DMS153 (cell line): Measurements from ENCODE around the gene SRD5A1.

Experiments used
- DNase-seq: peaks from one replicate; lab custom pipeline; 2025; lab: John Stamatoyannopoulos, UW

SRD5A1 gene

DNA sequence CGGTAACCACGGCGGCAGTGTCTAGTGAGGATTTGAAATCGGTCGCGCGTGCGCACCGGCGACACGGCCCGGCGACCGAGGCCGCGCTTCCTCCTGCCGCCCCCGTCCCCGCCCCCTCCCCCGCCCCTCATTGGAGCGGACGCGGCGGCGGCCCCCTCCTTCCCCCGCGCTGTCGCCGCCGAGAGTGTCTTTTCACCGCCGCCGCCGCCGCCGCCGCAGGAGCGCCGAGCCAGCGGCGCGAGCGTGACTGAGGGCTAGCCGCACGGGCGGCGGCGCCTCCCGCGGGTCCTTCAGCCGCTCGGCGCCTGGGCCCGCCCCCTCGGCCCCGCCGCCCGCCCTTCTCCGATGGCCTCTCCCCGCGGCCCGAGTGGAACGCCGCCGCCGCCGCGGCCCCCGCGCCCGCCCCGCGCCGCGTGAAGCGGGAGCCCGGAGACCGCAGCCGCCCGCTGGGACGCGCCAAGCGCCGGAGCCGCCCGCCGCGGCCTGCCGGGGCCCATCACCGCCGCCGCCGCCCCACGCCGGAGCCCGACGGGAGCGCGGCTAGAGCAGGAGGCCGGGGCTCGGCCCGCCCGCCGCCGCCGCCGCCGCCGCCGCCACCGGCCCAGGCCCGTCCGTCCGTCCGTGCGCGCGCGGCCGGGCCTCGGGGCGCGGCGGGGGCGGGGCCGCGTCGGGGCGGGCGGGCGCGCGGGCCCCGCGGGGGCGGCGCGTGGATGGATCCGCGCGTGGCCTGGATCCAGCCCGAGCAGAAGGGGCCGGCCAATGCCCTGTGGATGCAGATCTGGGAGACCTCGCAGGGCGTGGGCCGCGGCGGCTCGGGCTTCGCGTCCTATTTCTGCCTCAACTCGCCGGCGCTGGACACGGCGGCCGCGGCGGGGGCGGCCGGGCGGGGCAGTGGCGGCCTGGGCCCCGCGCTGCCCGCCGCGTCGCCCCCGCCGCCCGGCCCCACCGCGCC is 80.3 kb downstream of the SRD5A1 start, which contains the start of gene TENT4A:
TENT4A (plus strand) TSS at position 159 of the 952 bp plus-strand sequence; CDS start at position 711, 552 bp downstream.
- DNase-seq, result no peak

DNA sequence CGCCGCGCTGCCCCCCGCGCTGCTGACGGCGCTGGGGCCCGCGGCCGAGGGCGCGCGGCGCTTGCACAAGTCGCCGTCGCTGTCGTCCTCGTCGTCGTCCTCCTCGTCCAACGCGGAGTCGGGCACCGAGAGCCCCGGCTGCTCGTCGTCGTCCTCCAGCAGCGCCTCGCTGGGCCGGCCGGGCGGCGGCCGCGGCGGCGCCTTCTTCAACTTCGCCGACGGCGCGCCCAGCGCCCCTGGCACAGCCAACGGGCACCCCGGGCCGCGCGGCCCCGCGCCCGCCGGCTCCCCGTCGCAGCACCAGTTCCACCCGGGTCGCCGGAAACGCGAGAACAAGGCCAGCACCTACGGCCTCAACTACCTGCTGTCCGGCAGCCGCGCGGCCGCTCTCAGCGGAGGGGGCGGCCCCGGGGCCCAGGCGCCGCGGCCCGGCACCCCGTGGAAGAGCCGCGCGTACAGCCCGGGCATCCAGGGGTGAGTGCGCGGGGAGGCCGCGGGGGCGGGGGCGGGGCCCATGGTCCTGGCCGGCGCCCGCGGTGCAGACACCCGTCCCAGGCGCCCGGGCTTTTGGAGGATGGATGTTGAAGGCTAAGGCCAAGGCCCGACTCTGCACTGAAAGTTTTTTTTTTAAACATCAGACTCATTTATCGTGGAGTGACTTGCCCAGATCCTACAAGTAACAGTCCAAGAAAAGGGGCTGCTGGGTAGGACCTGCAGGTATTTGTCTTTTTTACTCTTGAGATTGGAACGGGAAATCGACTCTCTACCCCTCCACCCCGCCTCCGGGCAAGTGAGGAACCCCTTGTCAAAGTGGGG is 81.2 kb downstream of the SRD5A1 start:
- no peak for DNase-seq

DNA sequence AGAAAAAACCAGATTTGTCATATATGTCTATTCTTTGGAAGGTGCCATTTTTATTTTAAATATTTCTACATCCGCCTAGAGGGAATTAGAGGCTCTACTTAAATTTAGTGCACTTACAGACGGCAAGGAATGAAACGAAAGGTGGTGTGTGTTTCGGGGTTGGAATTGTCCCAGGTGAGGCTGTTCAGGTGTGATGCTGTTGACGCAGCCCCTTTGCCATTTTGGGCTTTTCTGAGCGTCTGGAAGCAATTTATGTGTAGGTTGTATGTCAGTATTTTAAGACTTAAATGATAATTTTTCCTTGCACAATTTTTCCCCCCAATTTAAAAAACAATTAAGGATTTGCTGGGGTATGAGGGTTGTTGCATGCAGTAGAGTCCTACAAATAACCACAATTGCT is 82.0 kb downstream of the SRD5A1 start:
- no peak for DNase-seq

DNA sequence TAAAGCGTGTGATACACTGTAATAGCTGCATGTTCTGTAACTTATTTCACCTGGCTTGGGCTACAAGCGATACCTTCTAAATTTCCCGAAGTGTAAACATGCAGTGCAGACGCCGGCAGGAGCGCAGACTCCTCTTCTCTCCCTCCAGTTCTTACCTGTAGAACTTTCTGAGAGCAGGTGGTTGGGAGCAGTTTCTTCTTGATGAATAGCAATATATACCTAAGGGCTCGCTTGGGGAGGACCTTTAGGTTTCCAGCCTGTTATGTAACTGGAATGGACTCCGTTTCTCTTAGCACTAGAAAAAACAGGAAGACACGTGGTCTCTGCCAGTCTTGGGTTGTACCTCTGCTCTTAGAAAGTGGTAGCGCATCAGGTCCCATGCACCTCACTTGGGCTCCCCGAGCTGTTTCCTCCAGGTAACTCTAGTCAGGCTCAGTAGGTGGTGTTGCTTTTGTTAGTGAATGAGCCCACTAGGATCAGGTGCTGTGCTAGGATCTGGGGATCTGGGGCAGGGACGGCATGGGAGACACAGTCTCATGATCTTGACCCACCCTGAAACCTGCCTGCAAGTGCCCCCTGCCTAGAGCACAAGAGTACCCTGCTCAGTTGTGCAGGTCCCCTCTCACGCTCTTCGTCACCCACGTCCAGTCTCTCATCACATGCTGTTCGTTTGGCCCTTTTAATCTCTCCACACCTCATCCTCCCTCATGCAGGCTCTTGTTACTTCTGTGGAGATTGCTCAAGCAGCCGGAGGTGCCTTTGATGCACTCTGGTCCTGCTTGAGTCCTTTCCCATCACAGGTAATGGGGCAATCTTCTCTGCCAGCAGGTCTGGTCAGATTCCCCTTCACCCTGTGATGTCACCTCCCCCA is 82.8 kb downstream of the SRD5A1 start:
- no peak for DNase-seq

DNA sequence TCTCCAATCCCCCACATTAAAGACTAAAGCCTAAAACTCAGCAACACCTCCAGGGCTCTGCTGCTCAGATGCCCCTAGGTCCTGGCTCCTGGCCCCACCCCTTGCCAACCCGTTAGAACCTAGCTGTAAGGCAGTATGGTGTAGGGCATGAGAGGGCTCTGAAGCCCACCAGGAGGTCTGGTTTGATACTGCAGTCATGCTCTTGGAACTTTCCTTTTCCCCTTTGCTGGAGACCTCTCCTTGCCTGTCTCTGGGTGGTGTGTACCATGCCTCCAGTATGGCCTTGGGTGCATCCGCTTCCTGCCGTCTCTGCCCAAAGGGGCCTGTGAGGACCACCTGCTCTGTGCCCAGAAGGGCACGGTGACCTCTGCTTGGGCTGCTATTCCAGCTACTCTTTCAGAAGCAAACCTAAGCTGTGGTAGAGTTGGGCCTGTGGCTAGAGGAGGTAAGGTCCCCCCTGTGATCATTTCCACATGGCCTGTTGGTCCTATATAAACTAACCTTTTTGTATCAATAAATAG is 83.4 kb downstream of the SRD5A1 start:
- no peak for DNase-seq

DNA sequence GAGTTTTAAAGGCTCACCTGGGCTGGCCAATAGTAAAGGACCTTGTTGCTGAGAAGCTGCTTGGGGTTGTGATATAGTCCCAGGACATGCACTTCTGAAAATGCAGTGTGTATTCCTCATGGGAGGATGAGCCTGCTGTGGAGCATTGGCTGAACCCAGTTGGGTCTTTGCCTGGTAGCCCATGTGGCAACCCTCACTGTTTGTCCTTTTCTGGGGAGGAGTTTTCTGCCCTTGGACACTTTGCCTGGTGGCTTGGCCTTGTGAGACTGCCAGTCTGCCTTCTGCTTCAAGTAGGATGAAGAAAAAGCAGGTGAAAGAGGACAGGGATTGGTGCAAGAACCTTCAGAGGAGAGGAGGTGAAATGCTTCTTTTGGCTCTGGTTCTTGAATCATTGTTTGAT is 84.0 kb downstream of the SRD5A1 start:
- no peak for DNase-seq

DNA sequence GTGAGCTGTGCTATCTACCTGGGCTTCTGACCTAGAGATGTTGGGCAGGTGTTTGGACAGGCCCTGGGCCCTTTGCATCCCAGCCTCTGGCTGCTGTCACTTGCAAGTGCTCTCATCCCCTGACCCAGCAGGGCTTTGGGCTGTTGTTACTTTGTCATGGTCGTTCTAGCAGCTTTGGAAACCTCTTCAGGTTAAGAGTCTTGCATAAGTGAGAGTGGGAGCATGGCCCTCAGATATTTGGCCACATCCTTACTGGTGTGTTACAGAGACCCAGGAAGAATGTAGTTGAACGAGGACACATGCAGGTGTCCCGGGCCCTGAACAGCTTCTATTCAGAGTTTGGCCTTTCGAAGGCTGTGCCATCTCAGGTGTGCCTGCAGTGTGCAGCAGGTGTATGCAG is 84.4 kb downstream of the SRD5A1 start:
- no peak for DNase-seq

DNA sequence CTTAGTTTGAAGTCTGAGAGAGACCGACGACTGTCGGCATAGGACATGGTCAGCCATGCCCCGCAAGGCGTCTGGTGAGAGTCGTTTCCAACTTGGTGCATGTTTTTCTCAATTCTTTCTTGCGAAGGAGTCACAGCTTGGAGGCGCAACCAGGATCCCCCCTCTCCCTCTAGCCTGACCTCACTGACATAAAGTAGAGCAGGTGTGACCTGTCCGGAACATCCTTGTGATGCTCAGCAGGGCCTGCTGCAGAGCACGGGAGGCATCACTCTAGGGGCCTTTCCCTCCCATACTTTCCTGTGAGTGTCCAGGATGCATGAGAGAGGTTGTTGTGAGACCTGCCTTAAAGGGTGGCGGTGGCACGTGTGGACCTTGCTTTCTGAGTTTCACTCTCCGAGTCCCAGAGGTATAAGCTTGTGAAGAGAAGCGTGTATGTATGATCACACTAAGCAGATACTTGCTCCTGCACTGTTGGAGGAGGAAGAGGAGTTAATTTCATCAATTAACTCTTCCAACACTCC is 85.0 kb downstream of the SRD5A1 start:
- no peak for DNase-seq

DNA sequence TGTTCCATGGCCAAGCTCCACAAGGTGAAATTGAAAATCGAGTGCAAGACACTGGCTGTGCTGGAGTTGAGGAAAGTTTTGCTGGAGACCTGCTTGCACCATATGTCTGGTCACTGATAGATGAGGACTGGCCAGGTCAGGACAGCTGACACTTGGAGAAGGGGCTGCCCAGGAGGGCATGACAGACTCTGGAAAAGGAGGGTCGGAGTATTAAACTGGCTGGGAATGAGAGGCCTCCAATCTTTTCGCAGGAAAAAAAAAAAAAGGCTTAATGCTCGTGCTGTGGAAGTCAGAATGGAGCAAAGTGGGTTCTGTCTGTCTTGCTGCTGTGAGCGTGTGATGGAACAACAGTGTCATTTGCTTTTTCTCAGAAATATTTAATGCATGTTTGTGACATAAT is 85.5 kb downstream of the SRD5A1 start:
- no peak for DNase-seq

DNA sequence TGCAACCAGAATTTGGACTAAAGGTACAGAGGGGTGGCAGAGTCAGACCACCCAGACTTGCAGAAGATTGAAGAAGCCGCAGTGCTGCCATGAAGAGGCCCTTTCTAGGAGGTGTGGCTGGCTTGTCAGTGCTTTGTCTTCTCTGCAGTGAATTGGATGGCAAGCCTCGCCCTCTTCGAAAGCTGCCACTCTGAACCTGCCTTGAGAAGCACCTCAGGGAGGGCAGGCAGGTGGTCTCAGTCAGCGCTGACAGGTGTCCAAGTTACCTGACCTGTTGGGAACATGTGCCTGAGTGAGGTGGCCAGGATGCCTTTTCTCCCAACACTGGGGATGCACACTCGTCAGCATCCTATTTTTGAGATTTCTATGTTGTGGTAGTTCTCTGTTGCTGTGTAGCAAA is 86.2 kb downstream of the SRD5A1 start:
- no peak for DNase-seq

DNA sequence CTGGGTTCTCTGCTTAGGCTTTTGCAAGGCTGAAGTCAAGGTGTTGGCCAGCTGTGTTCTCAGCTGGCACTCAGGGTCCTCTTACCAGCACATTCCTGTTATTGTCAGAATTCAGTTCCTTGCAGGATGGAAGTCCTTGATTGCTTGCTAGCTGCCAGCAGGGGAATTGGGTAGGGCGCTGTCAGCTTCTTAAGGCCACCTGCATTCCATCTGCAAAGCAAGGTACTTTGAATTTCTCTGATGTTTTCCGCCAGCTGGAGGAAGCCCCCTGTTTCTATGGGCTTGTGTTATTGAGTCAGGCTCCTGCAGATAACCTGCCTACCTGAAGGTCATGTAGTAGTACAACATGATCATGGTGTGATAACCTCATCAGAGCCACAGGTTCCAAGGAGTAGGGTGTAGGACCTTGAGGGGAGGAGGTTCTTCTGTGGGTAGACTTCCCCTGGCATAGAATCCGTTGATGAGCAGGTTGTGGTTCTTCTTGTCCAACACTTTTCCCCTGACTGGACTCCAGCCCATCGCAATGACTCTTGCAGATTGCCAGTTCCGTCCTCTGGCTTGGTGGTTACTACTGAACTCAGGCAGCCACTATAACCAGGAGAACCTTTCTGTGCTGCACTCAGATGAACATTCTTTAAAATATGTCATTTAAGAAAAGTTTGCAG is 86.8 kb downstream of the SRD5A1 start:
- no peak for DNase-seq

DNA sequence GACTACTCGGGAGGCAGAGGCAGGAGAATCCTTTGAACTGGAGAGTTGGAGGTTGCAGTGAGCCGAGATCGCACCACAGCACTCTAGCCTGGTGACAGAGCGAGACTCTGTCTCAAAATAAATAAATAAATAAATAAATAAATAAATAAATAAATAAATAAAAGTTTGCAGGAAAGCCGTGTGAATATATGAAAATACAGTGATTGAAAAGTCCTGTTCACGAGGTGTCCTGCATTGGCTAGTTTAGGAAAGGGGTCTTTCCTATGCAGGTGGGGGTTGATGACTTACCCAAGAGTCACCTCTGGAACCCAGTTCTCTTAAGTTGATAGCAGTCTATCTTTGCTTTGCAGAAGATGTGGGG is 87.3 kb downstream of the SRD5A1 start:
- DNase-seq, result no peak

DNA sequence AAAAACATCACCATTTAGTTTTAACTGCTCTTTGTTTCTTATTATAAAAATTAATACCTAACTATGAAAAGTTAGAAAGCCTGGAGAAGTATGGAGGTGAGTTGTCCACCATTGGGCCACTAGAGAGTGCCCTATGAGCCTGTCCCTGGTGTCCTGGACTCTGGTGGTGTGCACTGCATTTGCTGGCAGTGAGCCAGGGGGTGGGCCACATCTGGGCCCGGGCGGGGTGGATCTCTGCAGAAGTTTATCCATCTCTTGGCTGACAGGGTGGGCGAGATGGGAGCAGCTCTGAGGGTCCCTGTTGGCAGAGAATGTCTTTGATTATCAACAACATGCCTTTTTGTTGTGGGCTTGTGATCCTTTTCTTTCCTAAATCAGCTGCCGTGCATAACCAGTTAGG is 88.2 kb downstream of the SRD5A1 start:
- DNase-seq, result no peak

DNA sequence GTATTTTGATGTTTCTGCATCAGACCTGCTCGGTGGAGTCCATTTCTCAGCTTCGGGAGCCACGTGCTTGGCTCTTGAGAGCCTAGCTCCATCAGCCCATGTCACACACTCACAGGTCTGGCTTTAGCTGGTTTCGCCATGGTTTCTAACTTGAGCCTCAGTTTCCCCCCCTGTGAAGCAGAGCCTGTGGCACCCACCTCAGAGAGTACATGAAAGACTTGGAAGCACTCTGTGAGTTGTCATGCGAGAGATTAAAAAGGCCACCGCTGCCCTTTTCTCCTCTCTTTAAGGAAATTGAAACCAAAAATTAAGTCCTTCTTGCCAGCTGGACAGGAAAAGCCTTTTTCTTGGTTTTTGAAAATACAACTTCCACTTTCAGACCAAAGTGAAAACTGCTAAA is 88.8 kb downstream of the SRD5A1 start:
- no peak for DNase-seq

DNA sequence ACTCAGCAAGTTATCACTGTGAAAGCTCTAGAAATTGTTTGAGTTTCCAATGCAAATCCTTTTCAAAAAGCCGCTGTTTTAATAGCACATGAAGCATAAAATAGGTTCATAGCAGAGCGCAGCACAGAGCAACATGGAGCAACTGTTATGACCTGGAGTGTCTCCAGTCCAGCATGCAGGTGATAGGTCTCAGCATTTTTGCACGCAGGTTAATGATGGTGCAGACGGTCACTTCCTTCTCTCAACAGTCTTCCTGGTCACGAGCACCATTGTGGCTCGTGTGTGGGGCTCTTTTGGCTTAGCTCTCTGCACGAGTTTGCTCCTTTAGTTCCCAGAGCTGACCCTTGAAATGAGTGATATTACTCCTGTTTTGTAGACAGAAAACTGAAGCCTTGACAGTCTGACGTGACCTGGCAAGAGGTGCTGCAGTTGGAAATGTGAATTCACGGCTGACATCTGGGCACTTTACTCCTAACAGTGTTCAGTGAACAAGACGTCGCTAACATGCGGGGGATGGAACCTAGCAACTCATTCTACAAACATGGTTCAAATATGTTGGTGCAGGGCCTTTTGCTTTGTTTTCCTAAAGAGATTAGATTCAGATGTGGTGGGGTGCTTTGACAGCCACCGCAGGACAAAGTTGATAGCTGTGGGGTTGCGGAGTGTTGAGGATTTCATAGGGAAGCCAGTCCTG is 90.0 kb downstream of the SRD5A1 start:
- DNase-seq, result no peak

DNA sequence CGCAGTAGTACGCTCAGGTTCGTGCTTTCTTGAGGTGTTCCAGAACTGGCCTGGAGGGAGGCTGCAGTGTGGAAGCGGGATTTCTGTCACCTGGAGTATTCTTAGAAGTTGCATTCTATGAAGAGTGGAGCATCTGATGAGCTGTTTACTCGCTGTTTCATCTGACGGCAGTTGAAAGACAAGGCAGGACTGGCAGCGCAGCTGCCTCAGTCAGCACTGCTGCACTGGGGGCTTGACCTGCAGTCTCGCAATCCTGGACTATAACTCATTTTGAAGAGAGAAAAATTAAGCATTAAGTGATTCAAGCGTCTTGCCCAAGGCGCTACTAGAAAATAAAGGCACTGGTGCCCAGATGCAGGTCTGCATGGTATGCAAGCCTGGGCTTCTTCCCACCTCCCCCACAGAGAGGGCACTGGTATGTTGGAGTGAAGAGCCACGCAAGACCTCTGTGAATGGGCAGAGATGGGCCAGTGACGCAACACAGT is 90.6 kb downstream of the SRD5A1 start:
- no peak for DNase-seq
